ENCODE results near the gene TANC1.

TANC1 gene

DNA sequence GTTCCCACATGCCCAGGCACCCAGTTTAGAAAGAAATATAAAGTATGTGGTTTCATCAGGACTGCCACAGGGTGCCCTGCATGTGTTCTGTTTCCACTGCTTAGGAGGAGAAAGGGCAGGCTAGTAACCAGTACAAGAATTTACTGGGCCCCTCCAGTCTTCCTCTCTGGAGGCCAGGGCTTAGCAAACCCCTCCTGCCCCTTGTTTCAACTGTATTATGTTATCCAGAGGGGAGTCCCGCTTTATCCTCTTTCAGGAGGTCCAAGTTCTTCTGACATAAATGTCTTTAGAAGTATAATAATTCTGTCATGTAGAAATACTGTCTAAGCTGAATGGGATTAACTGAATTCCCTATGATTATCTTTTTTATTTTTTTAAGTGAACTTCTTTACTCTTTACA is 185.9 kb downstream of the TANC1 start:
- DNase-seq (ENCODE audit: low read depth in 2 of 3, low spot score in 1 of 3), result no peak

GRCh38 chr2:159155320-159155719 is 186.9 kb downstream of the TANC1 start:
- no peak for DNase-seq (ENCODE audit: low read depth in 2 of 3, low spot score in 1 of 3)

- DNase-seq (ENCODE audit: low read depth in 2 of 3, low spot score in 1 of 3), result no peak
Measured at GRCh38 chr2:159155791-159156190, 187.4 kb downstream of the TANC1 start.

- DNase-seq (ENCODE audit: low read depth in 2 of 3, low spot score in 1 of 3), result no peak
Measured at GRCh38 chr2:159156834-159157233, 188.4 kb downstream of the TANC1 start.

- no peak for DNase-seq (ENCODE audit: low read depth in 2 of 3, low spot score in 1 of 3)
Measured at GRCh38 chr2:159157361-159158209, 189.1 kb downstream of the TANC1 start.

GRCh38 chr2:159160412-159160811 is 192.0 kb downstream of the TANC1 start:
- no peak for DNase-seq (ENCODE audit: low read depth in 2 of 3, low spot score in 1 of 3)

DNA sequence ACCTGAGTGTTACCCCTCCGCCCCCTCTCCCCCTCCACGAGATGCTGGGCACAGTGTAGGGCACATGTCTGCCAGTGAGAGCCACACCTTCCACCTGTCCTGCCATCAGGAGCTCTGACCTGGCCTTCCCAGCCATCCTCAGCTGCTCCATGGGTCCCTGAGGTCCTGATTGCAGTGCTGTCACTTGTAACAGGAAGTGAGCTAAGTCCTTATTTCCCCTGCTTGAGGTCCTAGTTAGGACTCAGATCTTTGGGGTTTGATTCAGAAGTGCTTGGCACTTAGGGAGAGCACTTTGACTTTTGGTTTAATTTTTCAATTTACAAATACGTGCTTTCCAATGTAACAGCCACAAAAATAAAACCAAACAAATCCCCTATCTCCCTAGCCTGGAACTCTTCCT is 192.5 kb downstream of the TANC1 start:
- DNase-seq (ENCODE audit: low read depth in 2 of 3, low spot score in 1 of 3), result no peak

- no peak for DNase-seq (ENCODE audit: low read depth in 2 of 3, low spot score in 1 of 3)
Measured at GRCh38 chr2:159163930-159164329, 195.5 kb downstream of the TANC1 start.

GRCh38 chr2:159164457-159164911 is 196.0 kb downstream of the TANC1 start:
- no peak for DNase-seq (ENCODE audit: low read depth in 2 of 3, low spot score in 1 of 3)

- no peak for DNase-seq (ENCODE audit: low read depth in 2 of 3, low spot score in 1 of 3)
Measured at GRCh38 chr2:159165048-159165447, 196.6 kb downstream of the TANC1 start.

DNA sequence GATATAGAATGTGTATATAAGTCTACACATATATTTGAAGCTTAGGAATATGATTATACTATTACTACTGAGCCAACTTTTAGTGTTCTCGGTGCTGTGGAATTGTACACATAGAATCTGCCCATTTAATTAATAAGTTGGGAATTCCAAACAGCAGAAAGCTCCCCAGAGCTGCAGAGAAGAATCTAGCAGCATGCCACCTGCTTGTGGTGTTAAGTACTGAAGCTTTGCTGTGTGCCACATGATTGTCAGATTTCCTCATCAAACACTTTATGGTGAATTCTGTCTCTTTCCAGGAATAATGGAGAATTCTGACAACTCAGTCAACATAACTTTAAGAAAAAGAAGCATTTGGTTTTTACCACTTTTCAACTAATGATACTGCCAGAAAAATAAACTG is 200.3 kb downstream of the TANC1 start:
- DNase-seq (ENCODE audit: low read depth in 2 of 3, low spot score in 1 of 3), result no peak

GRCh38 chr2:159169187-159169586 is 200.7 kb downstream of the TANC1 start:
- no peak for DNase-seq (ENCODE audit: low read depth in 2 of 3, low spot score in 1 of 3)

DNA sequence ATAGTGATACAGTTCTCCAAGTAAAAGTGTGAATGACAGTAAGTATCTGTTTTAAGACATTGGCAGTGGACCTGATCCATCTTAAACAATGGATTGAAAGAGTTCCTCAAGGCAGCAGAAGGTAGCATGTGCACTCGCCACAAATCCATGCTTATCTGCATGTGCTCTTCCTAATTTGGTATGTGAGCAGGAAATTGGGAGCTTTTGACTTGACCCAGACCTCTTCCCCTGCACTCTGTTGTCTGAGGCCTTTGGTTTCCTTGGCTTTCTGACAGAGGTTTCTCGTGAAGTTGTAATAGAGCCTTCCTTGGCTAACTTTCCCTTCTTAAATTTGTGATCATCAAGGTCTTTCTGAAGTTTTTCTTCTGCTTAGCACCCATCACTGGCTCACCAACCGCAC is 204.0 kb downstream of the TANC1 start:
- no peak for DNase-seq (ENCODE audit: low read depth in 2 of 3, low spot score in 1 of 3)

DNA sequence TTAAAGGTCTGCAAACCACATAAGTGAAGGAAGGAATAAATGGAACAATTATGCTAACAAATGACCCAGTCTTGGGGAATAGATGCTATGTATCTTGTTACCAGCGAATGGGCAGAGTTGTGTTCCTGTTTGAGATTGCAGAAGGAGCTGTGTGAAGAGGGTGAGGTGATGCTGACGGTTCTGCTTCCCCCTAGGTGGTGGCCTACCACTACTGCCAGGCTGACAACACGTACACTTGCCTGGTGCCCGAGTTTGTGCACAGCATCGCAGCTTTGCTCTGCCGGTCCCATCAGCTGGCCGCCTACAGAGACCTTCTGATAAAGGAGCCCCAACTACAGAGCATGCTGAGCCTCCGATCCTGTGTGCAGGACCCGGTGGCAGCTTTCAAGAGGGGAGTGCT is 206.3 kb downstream of the TANC1 start:
- DNase-seq (ENCODE audit: low read depth in 2 of 3, low spot score in 1 of 3), result no peak

DNA sequence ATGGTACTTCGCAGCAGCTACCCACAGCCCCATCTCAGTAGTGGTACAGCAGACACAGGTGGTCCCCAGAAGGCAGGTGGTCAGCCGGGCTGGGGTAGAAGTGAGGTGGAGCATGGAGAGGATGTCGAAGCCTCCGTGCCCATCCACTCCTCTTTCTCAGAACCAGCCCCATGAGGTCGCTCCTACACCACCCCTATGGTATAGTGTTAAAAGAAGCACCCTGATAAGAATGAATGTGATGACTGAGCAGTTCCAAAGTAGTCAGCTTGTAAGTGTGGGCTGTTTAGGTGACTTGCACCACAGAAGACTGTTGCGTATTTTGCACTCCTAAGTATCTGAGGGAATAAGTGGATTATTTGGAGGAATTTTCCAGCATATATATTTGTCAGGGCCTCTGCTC is 206.7 kb downstream of the TANC1 start:
- DNase-seq (ENCODE audit: low read depth in 2 of 3, low spot score in 1 of 3), result no peak

GRCh38 chr2:159175927-159176326 is 207.5 kb downstream of the TANC1 start:
- DNase-seq (ENCODE audit: low read depth in 2 of 3, low spot score in 1 of 3), result no peak

GRCh38 chr2:159176555-159176954 is 208.1 kb downstream of the TANC1 start:
- DNase-seq (ENCODE audit: low read depth in 2 of 3, low spot score in 1 of 3), result no peak

GRCh38 chr2:159177357-159177756 is 208.9 kb downstream of the TANC1 start:
- no peak for DNase-seq (ENCODE audit: low read depth in 2 of 3, low spot score in 1 of 3)

DNA sequence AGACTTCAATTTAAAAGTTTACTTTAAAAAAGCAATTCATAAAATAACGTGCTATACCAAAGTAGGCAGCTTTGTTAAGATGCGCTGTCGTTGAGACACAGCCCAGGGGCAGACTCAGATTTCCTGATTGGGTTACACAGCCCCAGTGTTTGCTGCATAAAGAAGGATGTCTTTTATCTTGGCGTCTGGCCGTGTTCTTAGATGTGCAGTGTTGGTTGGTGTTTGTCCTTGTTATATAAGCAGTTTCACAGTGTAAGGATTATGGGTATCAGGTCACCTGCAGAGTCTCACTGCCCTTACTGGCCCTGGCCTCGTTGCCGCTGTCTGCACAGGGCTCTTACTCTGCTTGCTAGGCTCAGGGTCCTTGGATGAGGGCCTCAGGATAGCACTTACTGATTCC is 209.5 kb downstream of the TANC1 start:
- no peak for DNase-seq (ENCODE audit: low read depth in 2 of 3, low spot score in 1 of 3)

- DNase-seq (ENCODE audit: low read depth in 2 of 3, low spot score in 1 of 3), result no peak
Measured at GRCh38 chr2:159179096-159179495, 210.7 kb downstream of the TANC1 start.

DNA sequence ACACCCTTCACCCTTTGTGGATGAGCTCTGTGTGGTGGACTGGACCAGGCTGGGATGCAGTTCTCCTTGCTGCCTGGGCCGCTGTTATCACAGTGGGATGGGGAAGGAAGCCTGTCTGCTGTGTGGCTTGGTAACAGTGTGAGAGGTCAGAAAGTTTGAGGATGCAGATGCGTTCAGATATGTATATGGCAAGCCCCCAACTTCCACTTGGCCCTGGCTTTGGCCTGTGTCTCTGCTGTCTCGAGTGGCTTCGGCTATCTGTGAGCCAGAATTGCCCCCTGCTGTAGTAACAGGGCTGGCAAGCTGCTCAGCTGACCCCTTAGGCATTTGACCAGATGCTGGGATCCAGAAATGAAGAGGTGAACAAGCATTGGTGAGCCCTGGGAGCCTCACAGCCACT is 211.3 kb downstream of the TANC1 start:
- DNase-seq (ENCODE audit: low read depth in 2 of 3, low spot score in 1 of 3), result no peak

GRCh38 chr2:159183346-159183745 is 214.9 kb downstream of the TANC1 start:
- no peak for DNase-seq (ENCODE audit: low read depth in 2 of 3, low spot score in 1 of 3)

Measured in stimulated activated CD4-positive, alpha-beta T cell treated with anti-CD3 and anti-CD28 coated beads, Interleukin-12 subunit alpha, Interleukin-12 subunit beta, amount 100 ng/mL, for 48 hours (primary cell).